Measurements from ENCODE around the gene NRXN3.

The NRXN3 gene

GRCh38 chr14:79186523-79186922, 1016.4 kb downstream of the NRXN3 start:
- no peak for DNase-seq

- DNase-seq: no peak
Observed at GRCh38 chr14:79193689-79194477, 1023.7 kb downstream of the NRXN3 start.

- DNase-seq: no peak
Observed at GRCh38 chr14:79196216-79196615, 1026.0 kb downstream of the NRXN3 start.

- DNase-seq: no peak
Observed at GRCh38 chr14:79197516-79197915, 1027.3 kb downstream of the NRXN3 start.

GRCh38 chr14:79199217-79199616, 1029.0 kb downstream of the NRXN3 start:
- DNase-seq: no peak

- DNase-seq: no peak
Observed at GRCh38 chr14:79201564-79202207, 1031.5 kb downstream of the NRXN3 start.

- DNase-seq: no peak
Observed at GRCh38 chr14:79204591-79204990, 1034.4 kb downstream of the NRXN3 start.

GRCh38 chr14:79209418-79209817, 1039.2 kb downstream of the NRXN3 start:
- DNase-seq: no peak

GRCh38 chr14:79225815-79226214, 1055.6 kb downstream of the NRXN3 start:
- DNase-seq: no peak

- DNase-seq: no peak
Observed at GRCh38 chr14:79229383-79229909, 1059.3 kb downstream of the NRXN3 start.

- no peak for DNase-seq
Observed at GRCh38 chr14:79242666-79243065, 1072.5 kb downstream of the NRXN3 start.

GRCh38 chr14:79246173-79246572, 1076.0 kb downstream of the NRXN3 start:
- DNase-seq: no peak

GRCh38 chr14:79248126-79248525, 1078.0 kb downstream of the NRXN3 start:
- DNase-seq: no peak

- no peak for DNase-seq
Observed at GRCh38 chr14:79248771-79249170, 1078.6 kb downstream of the NRXN3 start.

- DNase-seq: no peak
Observed at GRCh38 chr14:79251278-79251677, 1081.1 kb downstream of the NRXN3 start.

GRCh38 chr14:79253576-79253975, 1083.4 kb downstream of the NRXN3 start:
- DNase-seq: no peak

- DNase-seq: no peak
Observed at GRCh38 chr14:79254069-79254775, 1084.0 kb downstream of the NRXN3 start.

- no peak for DNase-seq
Observed at GRCh38 chr14:79256380-79256779, 1086.2 kb downstream of the NRXN3 start.

GRCh38 chr14:79260406-79260805, 1090.2 kb downstream of the NRXN3 start:
- no peak for DNase-seq

- no peak for DNase-seq
Observed at GRCh38 chr14:79265366-79265946, 1095.3 kb downstream of the NRXN3 start.

GRCh38 chr14:79270361-79270760, 1100.2 kb downstream of the NRXN3 start:
- DNase-seq: no peak

- no peak for DNase-seq
Observed at GRCh38 chr14:79271122-79271521, 1100.9 kb downstream of the NRXN3 start.

- DNase-seq: no peak
Observed at GRCh38 chr14:79274641-79275291, 1104.6 kb downstream of the NRXN3 start.
